ENCODE data around the gene SLC25A21.
A peak's percentile ranks its signal among the peaks of the same experiment; 100 is the strongest.
"Not testable (repeated sequence)": the region's sequence is repeated elsewhere in the genome, so short reads cannot be mapped to it uniquely, and the experiment has no call there.

SLC25A21 gene

DNA sequence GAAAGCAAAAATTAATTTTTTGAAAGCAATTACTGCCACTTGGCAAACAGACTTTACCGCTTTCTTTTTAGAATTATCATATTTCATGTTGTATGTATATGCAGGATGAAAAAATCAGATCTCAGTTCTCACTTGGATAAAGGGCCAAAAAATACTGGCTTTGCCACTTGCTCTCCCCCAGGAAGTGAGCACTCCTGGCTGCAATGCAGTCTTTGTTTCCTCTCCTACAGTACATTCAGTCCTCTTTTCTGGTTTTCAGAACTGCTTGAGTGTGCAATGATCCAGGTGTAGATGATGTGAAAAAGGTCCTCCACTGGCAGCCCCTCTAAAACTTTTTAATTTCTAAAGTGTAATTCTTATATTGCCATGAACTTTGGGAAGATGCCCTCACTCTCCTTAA, 183.4 kb downstream of the SLC25A21 start:
- Histone ChIP-seq H3K36me3 (ENCODE audit: control insufficient read depth, insufficient read depth, low read length) (no peaks in the 10 kb centered on the region), H3K27ac (ENCODE audit: low read depth, low read length, severe bottlenecking) (no peak overlapping the region), H3K4me3 (ENCODE audit: extremely low read depth, insufficient read depth, low read length, poor library complexity, severe bottlenecking) (no peak overlapping the region), H3K9me3 (ENCODE audit: control insufficient read depth, low read length) (no peaks in the 10 kb centered on the region), H3K4me1 (ENCODE audit: control insufficient read depth, insufficient read depth, low read length, poor library complexity, severe bottlenecking) (no peaks in the 10 kb centered on the region)
- WGBS, 2 experiments (ENCODE audit: insufficient coverage in 2 of 2), result no CpG with 5 or more reads among the region's 1 CpG

DNA sequence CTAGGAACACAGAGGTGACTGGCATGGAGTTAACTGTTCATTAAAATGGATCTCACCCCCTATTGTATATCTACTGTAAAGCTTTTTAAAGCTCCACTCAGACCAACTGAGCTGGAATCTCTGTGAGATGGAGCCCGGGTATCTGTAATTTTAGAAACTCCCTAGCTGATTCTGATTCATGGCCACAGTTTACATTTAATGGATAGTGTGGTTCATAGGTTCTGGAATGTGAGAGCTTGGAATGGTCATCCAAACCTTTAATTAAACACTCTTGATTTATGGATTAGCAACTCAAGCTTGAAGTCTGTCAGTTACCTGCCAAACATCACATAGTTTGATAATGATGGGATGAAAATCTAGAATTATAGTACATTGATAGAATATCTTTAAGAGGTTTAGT, 183.8 kb downstream of the SLC25A21 start:
- Histone ChIP-seq H3K9me3 (ENCODE audit: control insufficient read depth, low read length) (no peaks in the 10 kb centered on the region), H3K4me3 (ENCODE audit: extremely low read depth, insufficient read depth, low read length, poor library complexity, severe bottlenecking) (no peak overlapping the region), H3K36me3 (ENCODE audit: control insufficient read depth, insufficient read depth, low read length) (no peaks in the 10 kb centered on the region), H3K4me1 (ENCODE audit: control insufficient read depth, insufficient read depth, low read length, poor library complexity, severe bottlenecking) (no peaks in the 10 kb centered on the region), H3K27ac (ENCODE audit: low read depth, low read length, severe bottlenecking) (no peak overlapping the region)
- no CpG with 5 or more reads among the region's 1 CpG for WGBS, 2 experiments (ENCODE audit: insufficient coverage in 2 of 2)

DNA sequence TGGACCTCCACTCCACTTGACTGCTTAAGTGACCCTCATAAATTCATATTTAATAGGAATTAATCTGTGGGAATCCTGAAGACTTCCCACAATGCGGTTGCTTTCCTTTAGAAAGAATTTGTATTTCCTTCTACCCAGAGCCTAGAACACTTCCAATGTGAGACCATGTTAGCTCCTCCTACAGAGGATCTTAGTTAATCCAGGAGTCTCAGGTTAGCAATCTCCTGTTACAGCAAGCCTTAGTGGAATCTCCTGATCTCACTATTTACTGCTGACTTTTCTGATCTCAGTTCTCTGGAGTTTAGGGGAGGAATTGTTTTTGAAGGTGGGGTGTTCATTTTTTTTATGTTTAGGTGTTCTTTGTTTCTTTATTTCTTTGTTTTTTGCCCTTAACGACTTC, 186.0 kb downstream of the SLC25A21 start:
- H3K9me3 ChIP-seq (ENCODE audit: control insufficient read depth, low read length), result no peaks in the 10 kb centered on the region
- H3K27ac ChIP-seq (ENCODE audit: low read depth, low read length, severe bottlenecking), result no peak overlapping the region
- H3K4me1 ChIP-seq (ENCODE audit: control insufficient read depth, insufficient read depth, low read length, poor library complexity, severe bottlenecking), result no peaks in the 10 kb centered on the region
- no peaks in the 10 kb centered on the region for H3K36me3 ChIP-seq (ENCODE audit: control insufficient read depth, insufficient read depth, low read length)
- H3K4me3 ChIP-seq (ENCODE audit: extremely low read depth, insufficient read depth, low read length, poor library complexity, severe bottlenecking), result no peak overlapping the region
- WGBS, 2 experiments (ENCODE audit: insufficient coverage in 2 of 2), result 100% methylated on average over 1 of the region's 2 CpGs; no CpG with 5 or more reads in 1 of the 2 experiments

DNA sequence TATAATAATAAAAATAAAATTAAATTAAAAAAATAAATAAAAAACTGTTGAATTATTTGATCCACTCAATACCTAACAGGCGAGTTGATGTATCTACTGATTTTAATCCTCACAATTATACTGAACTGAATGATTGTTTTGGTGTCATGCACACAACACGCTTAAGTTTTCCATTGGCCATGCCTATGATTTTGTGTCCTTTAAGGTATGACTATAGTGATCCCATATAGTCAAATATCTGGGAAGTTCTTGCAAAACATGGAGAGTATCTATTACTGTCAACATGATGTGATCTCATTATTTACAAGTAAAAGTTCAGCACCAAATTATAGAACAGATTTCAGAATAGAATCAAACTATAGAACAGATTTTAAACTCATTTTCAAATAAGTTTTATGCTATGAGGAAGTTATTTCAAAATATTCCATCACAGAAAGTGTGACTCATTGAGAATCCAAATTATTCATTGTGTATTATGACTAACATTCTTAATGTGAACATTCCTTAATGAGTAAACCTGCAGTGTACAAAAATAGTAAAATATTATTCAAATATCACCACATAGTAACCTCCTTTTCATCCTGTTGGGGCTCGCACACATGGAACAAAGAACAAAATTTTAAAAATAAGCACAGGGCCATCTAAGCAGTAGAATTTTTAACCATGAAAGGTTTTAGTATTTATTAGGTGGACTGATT, 190.4 kb downstream of the SLC25A21 start:
- no peaks in the 10 kb centered on the region for H3K4me1 ChIP-seq (ENCODE audit: control insufficient read depth, insufficient read depth, low read length, poor library complexity, severe bottlenecking)
- H3K36me3 ChIP-seq (ENCODE audit: control insufficient read depth, insufficient read depth, low read length), result no peaks in the 10 kb centered on the region
- H3K4me3 ChIP-seq (ENCODE audit: extremely low read depth, insufficient read depth, low read length, poor library complexity, severe bottlenecking), result no peak overlapping the region
- H3K27ac ChIP-seq (ENCODE audit: low read depth, low read length, severe bottlenecking), result no peak overlapping the region
- no peaks in the 10 kb centered on the region for H3K9me3 ChIP-seq (ENCODE audit: control insufficient read depth, low read length)
- 100% methylated on average over 1 of the region's 3 CpGs; no CpG with 5 or more reads in 1 of the 2 experiments for WGBS, 2 experiments (ENCODE audit: insufficient coverage in 2 of 2)

DNA sequence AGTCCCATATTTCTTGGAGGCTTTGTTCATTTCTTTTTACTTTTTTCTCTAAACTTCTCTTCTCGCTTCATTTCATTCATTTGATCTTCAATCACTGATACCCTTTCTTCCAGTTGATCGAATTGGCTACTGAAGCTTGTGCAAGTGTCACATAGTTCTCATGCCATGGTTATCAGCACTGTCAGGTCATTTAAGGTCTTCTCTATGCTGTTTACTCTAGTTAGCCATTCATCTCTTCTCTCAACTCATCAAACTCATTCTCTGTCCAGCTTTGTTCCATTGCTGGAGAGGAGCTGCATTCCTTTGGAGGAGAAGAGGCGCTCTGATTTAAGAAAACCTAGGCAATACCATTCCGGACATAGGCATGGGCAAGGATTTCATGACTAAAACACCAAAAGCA, 192.0 kb downstream of the SLC25A21 start:
- H3K9me3 ChIP-seq (ENCODE audit: control insufficient read depth, low read length); H3K4me3 ChIP-seq (ENCODE audit: extremely low read depth, insufficient read depth, low read length, poor library complexity, severe bottlenecking); H3K36me3 ChIP-seq (ENCODE audit: control insufficient read depth, insufficient read depth, low read length); H3K4me1 ChIP-seq (ENCODE audit: control insufficient read depth, insufficient read depth, low read length, poor library complexity, severe bottlenecking); H3K27ac ChIP-seq (ENCODE audit: low read depth, low read length, severe bottlenecking): not testable (repeated sequence)
- 81 to 90% methylated on average over 2 to 3 of the region's 4 CpGs for WGBS, 2 experiments (ENCODE audit: insufficient coverage in 2 of 2)

DNA sequence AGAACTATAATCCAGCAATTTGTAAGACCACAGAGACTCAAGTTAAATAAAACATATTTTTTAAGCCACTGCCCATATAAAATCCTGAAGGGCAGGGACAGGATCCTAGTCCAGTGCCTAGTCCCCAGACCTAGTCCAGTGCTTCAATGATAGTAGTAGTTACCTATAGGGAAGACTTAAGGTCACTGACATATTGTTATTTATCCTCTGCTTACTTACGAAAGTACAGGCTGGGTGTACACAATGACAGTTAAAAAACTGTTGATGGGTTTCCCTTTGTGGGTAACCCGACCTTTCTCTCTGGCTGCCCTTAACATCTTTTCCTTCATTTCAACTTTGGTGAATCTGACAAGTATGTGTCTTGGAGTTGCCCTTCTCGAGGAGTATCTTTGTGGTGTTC, 192.5 kb downstream of the SLC25A21 start:
- no peak overlapping the region for H3K27ac ChIP-seq (ENCODE audit: low read depth, low read length, severe bottlenecking)
- WGBS, 2 experiments (ENCODE audit: insufficient coverage in 2 of 2), result 100% methylated on average over 1 of the region's 3 CpGs
- no peak overlapping the region for H3K4me3 ChIP-seq (ENCODE audit: extremely low read depth, insufficient read depth, low read length, poor library complexity, severe bottlenecking)

DNA sequence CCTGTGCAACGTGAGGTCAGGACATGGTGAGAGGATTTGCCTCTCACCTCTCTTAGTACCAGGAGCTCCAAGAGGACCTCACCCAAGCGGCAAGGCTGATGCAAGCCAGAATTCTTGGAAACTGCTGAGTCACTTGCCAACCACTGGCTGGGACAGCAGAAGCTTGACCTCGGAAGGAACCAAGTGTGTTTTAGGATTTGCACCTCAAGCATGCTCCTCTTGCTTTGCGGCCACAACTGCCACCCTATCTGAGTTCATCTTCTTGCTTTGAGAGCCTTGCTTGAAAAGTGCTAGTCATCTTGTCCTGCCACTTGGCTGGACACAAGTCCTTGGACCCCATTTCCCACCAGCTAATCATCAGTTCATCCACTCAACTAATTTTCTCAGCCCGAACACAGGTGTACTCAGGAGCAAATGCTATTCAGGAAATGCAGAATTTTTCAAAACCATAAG, 195.8 kb downstream of the SLC25A21 start:
- no peak overlapping the region for H3K4me3 ChIP-seq (ENCODE audit: extremely low read depth, insufficient read depth, low read length, poor library complexity, severe bottlenecking)
- no peaks in the 10 kb centered on the region for H3K36me3 ChIP-seq (ENCODE audit: control insufficient read depth, insufficient read depth, low read length)
- no peaks in the 10 kb centered on the region for H3K9me3 ChIP-seq (ENCODE audit: control insufficient read depth, low read length)
- H3K27ac ChIP-seq (ENCODE audit: low read depth, low read length, severe bottlenecking), result peak overlapping the region; percentile 25
- WGBS, 2 experiments (ENCODE audit: insufficient coverage in 2 of 2), result 70 to 73% methylated on average over 5 of the region's 5 CpGs
- peaks cover 9% of the 10 kb centered on the region for H3K4me1 ChIP-seq (ENCODE audit: control insufficient read depth, insufficient read depth, low read length, poor library complexity, severe bottlenecking)

More for the DNA sequence above, 192.5 kb downstream of the SLC25A21 start:
- H3K36me3 ChIP-seq (ENCODE audit: control insufficient read depth, insufficient read depth, low read length), result no peaks in the 10 kb centered on the region
- peaks cover 4% of the 10 kb centered on the region for H3K4me1 ChIP-seq (ENCODE audit: control insufficient read depth, insufficient read depth, low read length, poor library complexity, severe bottlenecking)
- H3K9me3 ChIP-seq (ENCODE audit: control insufficient read depth, low read length), result no peaks in the 10 kb centered on the region

DNA sequence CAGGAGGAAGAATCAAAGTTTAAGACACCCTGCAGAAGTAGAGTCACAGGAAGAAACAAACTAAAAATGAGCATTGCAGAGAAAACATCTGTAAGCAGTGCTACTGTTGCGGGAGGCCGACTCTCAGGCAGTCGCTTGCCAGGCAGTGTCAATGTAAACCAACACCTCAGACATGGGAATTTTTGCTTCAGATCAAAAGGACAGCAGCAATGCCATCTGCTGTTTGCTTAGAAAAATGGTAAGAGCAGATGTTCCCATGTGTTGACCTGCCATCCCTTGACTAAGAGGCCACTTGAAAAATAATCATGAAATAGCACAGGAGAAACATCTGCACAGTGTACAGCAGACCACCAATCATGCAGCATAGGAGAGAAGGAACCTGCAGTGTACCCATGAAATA, 196.6 kb downstream of the SLC25A21 start:
- no peak overlapping the region for H3K4me3 ChIP-seq (ENCODE audit: extremely low read depth, insufficient read depth, low read length, poor library complexity, severe bottlenecking)
- peaks cover 9% of the 10 kb centered on the region for H3K4me1 ChIP-seq (ENCODE audit: control insufficient read depth, insufficient read depth, low read length, poor library complexity, severe bottlenecking)
- WGBS, 2 experiments (ENCODE audit: insufficient coverage in 2 of 2), result 89 to 92% methylated on average over 3 of the region's 3 CpGs
- no peaks in the 10 kb centered on the region for H3K36me3 ChIP-seq (ENCODE audit: control insufficient read depth, insufficient read depth, low read length)
- H3K9me3 ChIP-seq (ENCODE audit: control insufficient read depth, low read length), result no peaks in the 10 kb centered on the region
- no peak overlapping the region for H3K27ac ChIP-seq (ENCODE audit: low read depth, low read length, severe bottlenecking)

DNA sequence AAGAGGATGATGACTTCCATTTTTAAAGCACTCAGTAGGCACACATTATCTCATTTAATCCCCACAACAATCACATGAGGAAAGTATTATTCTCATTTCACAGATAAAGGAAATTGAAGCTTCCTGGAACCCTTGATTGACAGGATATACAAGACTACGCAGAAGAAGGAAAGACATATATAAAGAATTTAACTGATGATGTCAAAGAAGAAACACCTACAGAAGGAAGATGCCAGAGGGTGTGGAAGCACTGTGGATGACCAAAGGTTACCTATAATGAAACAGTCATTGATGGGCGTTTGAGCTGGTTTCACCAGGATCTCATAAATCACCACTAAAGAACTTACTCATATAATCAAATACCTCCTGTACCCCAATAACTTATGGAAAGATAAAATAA, 197.4 kb downstream of the SLC25A21 start:
- Histone ChIP-seq H3K4me3 (ENCODE audit: extremely low read depth, insufficient read depth, low read length, poor library complexity, severe bottlenecking) (no peak overlapping the region), H3K27ac (ENCODE audit: low read depth, low read length, severe bottlenecking) (no peak overlapping the region), H3K9me3 (ENCODE audit: control insufficient read depth, low read length) (no peaks in the 10 kb centered on the region), H3K36me3 (ENCODE audit: control insufficient read depth, insufficient read depth, low read length) (no peaks in the 10 kb centered on the region), H3K4me1 (ENCODE audit: control insufficient read depth, insufficient read depth, low read length, poor library complexity, severe bottlenecking) (peaks cover 9% of the 10 kb centered on the region)
- WGBS, 2 experiments (ENCODE audit: insufficient coverage in 2 of 2), result no CpG with 5 or more reads among the region's 2 CpGs

DNA sequence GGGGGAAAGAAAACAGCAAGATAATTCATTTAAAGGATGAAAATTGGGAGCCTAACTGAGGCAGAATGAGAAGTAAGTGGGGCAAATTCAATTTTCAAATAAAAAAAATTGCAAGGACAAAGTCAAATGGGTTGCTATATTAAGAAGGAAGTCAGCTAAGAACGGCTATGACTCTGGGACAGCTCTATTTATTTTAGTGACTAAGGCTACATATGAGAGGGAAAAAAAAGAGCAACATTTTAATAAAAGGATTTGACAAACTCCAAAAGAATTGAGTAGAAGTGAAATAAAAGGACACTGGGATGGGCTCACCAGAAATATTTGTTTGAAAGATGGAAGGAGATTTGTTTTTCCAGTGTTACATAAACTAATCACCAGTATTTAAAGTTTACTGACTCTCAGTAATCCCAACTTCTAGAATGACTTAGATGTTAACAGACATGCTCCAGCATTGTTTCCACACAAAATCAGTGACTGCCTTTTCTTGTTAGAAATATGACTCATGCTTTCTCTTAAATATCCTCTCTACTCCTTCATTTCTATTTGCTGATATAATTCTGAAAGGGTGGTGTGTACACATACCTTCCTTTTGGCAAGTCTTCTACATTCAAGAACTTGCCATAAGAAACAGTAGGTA, 198.5 kb downstream of the SLC25A21 start:
- Histone ChIP-seq H3K9me3 (ENCODE audit: control insufficient read depth, low read length) (no peaks in the 10 kb centered on the region), H3K36me3 (ENCODE audit: control insufficient read depth, insufficient read depth, low read length) (no peaks in the 10 kb centered on the region), H3K4me3 (ENCODE audit: extremely low read depth, insufficient read depth, low read length, poor library complexity, severe bottlenecking) (no peak overlapping the region), H3K4me1 (ENCODE audit: control insufficient read depth, insufficient read depth, low read length, poor library complexity, severe bottlenecking) (peaks cover 9% of the 10 kb centered on the region), H3K27ac (ENCODE audit: low read depth, low read length, severe bottlenecking) (no peak overlapping the region)
- 89% methylated on average over 1 of the region's 1 CpG; no CpG with 5 or more reads in 1 of the 2 experiments for WGBS, 2 experiments (ENCODE audit: insufficient coverage in 2 of 2)

DNA sequence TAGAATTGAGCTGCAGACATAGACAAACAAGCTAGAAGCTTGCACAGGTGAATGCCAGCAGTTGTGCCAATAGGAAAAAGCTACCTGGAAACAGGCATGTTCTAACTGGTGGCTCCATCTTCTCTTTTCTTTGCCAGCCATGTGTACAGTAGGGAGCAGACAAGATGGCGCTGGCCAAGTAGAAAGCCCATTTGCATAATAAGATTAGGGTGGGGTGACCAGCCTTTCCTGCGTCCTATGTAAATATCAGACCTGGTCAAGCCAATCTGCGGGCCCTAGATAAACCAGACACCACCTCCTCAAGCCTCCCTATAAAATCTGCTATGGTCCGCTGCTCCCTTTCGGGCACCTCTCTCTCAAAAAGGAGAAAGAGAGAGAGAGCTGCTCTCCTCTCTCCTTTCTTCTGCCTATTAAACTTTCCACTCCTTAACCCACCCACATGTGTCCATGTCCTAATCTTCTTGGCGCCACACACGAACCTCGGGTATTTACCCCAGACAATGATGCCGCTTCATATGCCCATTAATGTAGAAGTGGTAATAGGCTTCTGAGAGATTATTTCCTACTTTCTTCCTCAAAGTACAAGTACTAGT, 201.0 kb downstream of the SLC25A21 start:
- no peaks in the 10 kb centered on the region for H3K9me3 ChIP-seq (ENCODE audit: control insufficient read depth, low read length)
- no peak overlapping the region for H3K4me3 ChIP-seq (ENCODE audit: extremely low read depth, insufficient read depth, low read length, poor library complexity, severe bottlenecking)
- 100% methylated on average over 3 of the region's 9 CpGs; no CpG with 5 or more reads in 1 of the 2 experiments for WGBS, 2 experiments (ENCODE audit: insufficient coverage in 2 of 2)
- no peak overlapping the region for H3K27ac ChIP-seq (ENCODE audit: low read depth, low read length, severe bottlenecking)
- peaks cover 4% of the 10 kb centered on the region for H3K4me1 ChIP-seq (ENCODE audit: control insufficient read depth, insufficient read depth, low read length, poor library complexity, severe bottlenecking)
- H3K36me3 ChIP-seq (ENCODE audit: control insufficient read depth, insufficient read depth, low read length), result no peaks in the 10 kb centered on the region
